Liver (tissue), 9 donors: ENCODE data around the gene CCDC86. TPM values are rescaled to one million over a fixed set of nuclear protein-coding genes. Genes with fewer than 3 reads are reported as not detected.

Experiments
- DNase-seq: peaks from one replicate; pipeline ENCODE4 v3.0.0-alpha.2; 2017; ENCODE audit warnings: low spot score
- H3K27ac ChIP-seq, 2 donors: one replicate each; pipeline ENCODE4 v1.7.0; 2013; ENCODE audit warnings: inconsistent platforms in 2 of 2, low read length in 2 of 2, control low read depth in 1 of 2, low read depth in 1 of 2, mild to moderate bottlenecking in 1 of 2
- H3K27me3 ChIP-seq, 4 donors: one replicate each; pipeline versions ENCODE4 v1.6.1 to v1.7.0; 2013; ENCODE audit warnings: low read length in 3 of 4, inconsistent platforms in 1 of 4, mild to moderate bottlenecking in 1 of 4, moderate library complexity in 1 of 4; ENCODE audit not compliant: control insufficient read depth in 4 of 4, insufficient read depth in 4 of 4
- H3K36me3 ChIP-seq, 4 donors: one replicate each; pipeline versions ENCODE4 v1.6.1 to v1.7.0; 2013; ENCODE audit warnings: low read length in 3 of 4, mild to moderate bottlenecking in 3 of 4, low read depth in 1 of 4, moderate library complexity in 1 of 4; ENCODE audit not compliant: control insufficient read depth in 4 of 4, insufficient read depth in 3 of 4
- H3K4me1 ChIP-seq, 4 donors: one replicate each; pipeline versions ENCODE4 v1.6.1 to v1.7.0; 2013; ENCODE audit warnings: low read length in 3 of 4, mild to moderate bottlenecking in 3 of 4, moderate library complexity in 1 of 4; ENCODE audit not compliant: control insufficient read depth in 4 of 4, insufficient read depth in 4 of 4
- H3K4me3 ChIP-seq, 3 donors: one replicate each; pipeline versions ENCODE4 v1.6.1 to v1.7.0; 2013; ENCODE audit warnings: low read length in 3 of 3, control low read depth in 1 of 3, low read depth in 1 of 3, mild to moderate bottlenecking in 1 of 3
- H3K9ac ChIP-seq, 2 donors: one replicate each; pipeline ENCODE4 v1.7.0; 2013; ENCODE audit warnings: low read length in 2 of 2, mild to moderate bottlenecking in 2 of 2, moderate library complexity in 2 of 2, control low read depth in 1 of 2, low read depth in 1 of 2
- H3K9me3 ChIP-seq, 4 donors: one replicate each; pipeline versions ENCODE4 v1.6.1 to v1.7.0; 2013; ENCODE audit warnings: low read length in 3 of 4; ENCODE audit not compliant: control insufficient read depth in 4 of 4
- ATF3 ChIP-seq: IDR thresholded peaks from 2 replicates; pipeline ENCODE4 v1.6.1; 2016; ENCODE audit warnings: antibody characterized with exemption
- CTCF ChIP-seq: fragments of 150-350 bp; IDR thresholded peaks from 2 replicates; pipeline ENCODE4 v1.5.1; 2017; ENCODE audit warnings: improper control_type of control experiment, low read depth, low read length; ENCODE audit not compliant: missing input control
- EGR1 ChIP-seq, 2 donors: IDR thresholded peaks; 2 replicates each; pipeline ENCODE4 v1.6.1; 2016 to 2018; ENCODE audit warnings: antibody characterized with exemption in 2 of 2, low read depth in 2 of 2
- FOXA1 ChIP-seq: IDR thresholded peaks from 2 replicates; pipeline ENCODE4 v1.6.1; 2016; ENCODE audit warnings: antibody characterized with exemption
- FOXA2 ChIP-seq: IDR thresholded peaks from 2 replicates; pipeline ENCODE4 v1.6.1; 2016; ENCODE audit warnings: antibody characterized with exemption
- GABPA ChIP-seq, 2 donors: IDR thresholded peaks in 1 of 2; conservative IDR thresholded peaks in 1 of 2; 2 replicates each; pipeline ENCODE4 v1.6.1; 2016; ENCODE audit warnings: antibody characterized with exemption in 2 of 2, mild to moderate bottlenecking in 1 of 2, moderate library complexity in 1 of 2
- HNF4A ChIP-seq, 2 donors: conservative IDR thresholded peaks; 2 replicates each; pipeline ENCODE4 v1.6.1; 2016; ENCODE audit warnings: antibody characterized with exemption in 2 of 2, mild to moderate bottlenecking in 2 of 2
- HNF4G ChIP-seq: IDR thresholded peaks from 2 replicates; pipeline ENCODE4 v1.6.1; 2016; ENCODE audit warnings: antibody characterized with exemption
- JUND ChIP-seq, 2 donors: IDR thresholded peaks; 2 replicates each; pipeline ENCODE4 v1.6.1; 2016; ENCODE audit warnings: antibody characterized with exemption in 2 of 2
- MAX ChIP-seq: IDR thresholded peaks from 2 replicates; pipeline ENCODE4 v1.6.1; 2016; ENCODE audit warnings: antibody characterized with exemption
- NR2F2 ChIP-seq: IDR thresholded peaks from 2 replicates; pipeline ENCODE4 v1.6.1; 2016; ENCODE audit warnings: antibody characterized with exemption
- RAD21 ChIP-seq, 2 donors: IDR thresholded peaks; 2 replicates each; pipeline ENCODE4 v1.6.1; 2016; ENCODE audit warnings: antibody characterized with exemption in 2 of 2, mild to moderate bottlenecking in 2 of 2
- REST ChIP-seq: IDR thresholded peaks from 2 replicates; pipeline ENCODE4 v1.6.1; 2016; ENCODE audit warnings: antibody characterized with exemption, mild to moderate bottlenecking
- RXRA ChIP-seq, 2 donors: IDR thresholded peaks; 2 replicates each; pipeline ENCODE4 v1.6.1; 2017 to 2018; ENCODE audit warnings: antibody characterized with exemption in 2 of 2, mild to moderate bottlenecking in 1 of 2
- SP1 ChIP-seq: IDR thresholded peaks from 2 replicates; pipeline ENCODE4 v1.6.1; 2018; ENCODE audit warnings: antibody characterized with exemption, mild to moderate bottlenecking
- TAF1 ChIP-seq: conservative IDR thresholded peaks from 2 replicates; pipeline ENCODE4 v1.6.1; 2016; ENCODE audit warnings: antibody characterized with exemption, mild to moderate bottlenecking
- YY1 ChIP-seq: IDR thresholded peaks from 2 replicates; pipeline ENCODE4 v1.6.1; 2016; ENCODE audit warnings: antibody characterized with exemption, mild to moderate bottlenecking
- ZBTB33 ChIP-seq: IDR thresholded peaks from 2 replicates; pipeline ENCODE4 v1.6.1; 2016; ENCODE audit warnings: antibody characterized with exemption
- WGBS: extraction: QIAGEN DNeasy Blood & Tissue Kit; methylation state at CpG from one replicate; pipeline ENCODE4 v1.1.7; 2013; 5-methylcytosine and 5-hydroxymethylcytosine counted together
- polyA plus RNA-seq, 2 donors: library from polyadenylated mRNA; stranded (reverse) in 1 of 2; unstranded in 1 of 2; fragments of 200-250 nt in 1 of 2; fragments of >200 nt in 1 of 2; fragmentation: Nextera tagmentation in 1 of 2; extraction: Ambion mirVana in 1 of 2; gene quantifications; one replicate each; pipeline versions ENCODE4 v1.2.1 to v1.2.3, GENCODE V29; 2013 to 2015
- total RNA-seq, 2 donors: library from RNA; depleted of rRNA; stranded (reverse); fragments of >200 nt; gene quantifications; one replicate each; pipeline ENCODE4 v1.2.3, GENCODE V29; 2014
- donor health status: healthy.
- donor health status: healthy.
- donor health status: healthy.
- donor health status: healthy.
- donor health status: healthy.

CCDC86 gene
- total and polyA plus RNA-seq, 4 donors = 5.0 to 9.4 (median 5.7) TPM

GRCh38 chr11:60844045-60844869 lies 2.3 kb downstream of the CCDC86 start:
- Histone ChIP-seq H3K4me1 (peaks cover 4 to 28% (median 19%) of the 10 kb centered on the region in 4 donors), H3K4me3 (no peak overlapping the region), H3K9me3 (no peaks in the 10 kb centered on the region), H3K36me3 (peaks cover 0 to 18% (median 0%) of the 10 kb centered on the region in 4 donors), H3K27ac (no peak overlapping the region), H3K9ac (no peak overlapping the region), H3K27me3 (no peaks in the 10 kb centered on the region)
- no peak for DNase-seq
- TF ChIP-seq RXRA (IDR thresholded peaks at IDR 0.05) (no peak), YY1 (no peak), EGR1 (IDR thresholded peaks at IDR 0.05; ENCODE audit: low read depth in 2 of 2) (no peak), GABPA (IDR thresholded peaks at IDR 0.05 in 1 of 2, conservative IDR thresholded peaks at IDR 0.05 in 1 of 2) (no peak), JUND (IDR thresholded peaks at IDR 0.05) (no peak), NR2F2 (no peak), RAD21 (IDR thresholded peaks at IDR 0.05) (no peak), FOXA2 (no peak), HNF4G (no peak), SP1 (no peak), TAF1 (no peak), HNF4A (conservative IDR thresholded peaks at IDR 0.05) (no peak), MAX (no peak), CTCF (no peak), FOXA1 (no peak), ZBTB33 (no peak), REST (no peak), ATF3 (no peak)
- WGBS = 76% methylated on average over 10 of the region's 10 CpGs
